ENCODE data around the gene CAPN15.

CAPN15 gene

DNA sequence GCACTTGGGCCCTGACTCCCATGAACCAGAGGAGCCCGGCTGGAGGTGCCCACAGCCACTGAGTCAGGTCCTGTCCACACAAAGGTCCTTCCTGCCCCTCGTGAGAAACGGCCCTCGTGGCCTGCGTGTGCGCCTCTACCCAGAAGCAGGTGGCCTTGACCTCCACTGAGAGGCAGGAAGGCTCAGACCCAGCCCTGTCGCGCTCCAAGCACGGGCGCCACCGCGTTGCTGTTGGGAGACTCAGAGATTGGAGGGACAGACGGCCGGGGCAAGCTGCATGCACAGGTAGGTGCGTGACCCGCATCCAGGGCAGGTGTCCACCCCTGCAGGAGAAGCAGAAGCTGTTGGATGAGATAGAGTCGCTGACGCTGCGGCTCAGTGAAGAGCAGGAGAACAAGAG lies 8.1 kb upstream of the CAPN15 start:
- Histone ChIP-seq H3K4me1 (ENCODE audit: insufficient read depth, poor library complexity, severe bottlenecking) (no peaks in the 10 kb centered on the region), H3K9me3 (ENCODE audit: severe bottlenecking) (no peaks in the 10 kb centered on the region), H3K27ac (ENCODE audit: poor library complexity, severe bottlenecking) (no peak overlapping the region), H3K4me3 (ENCODE audit: severe bottlenecking) (no peak overlapping the region), H3K27me3 (ENCODE audit: insufficient read depth, poor library complexity, severe bottlenecking) (no peaks in the 10 kb centered on the region), H3K36me3 (ENCODE audit: low read depth) (peaks cover 16% of the 10 kb centered on the region)
- DNase-seq (ENCODE audit: low spot score): no peak
- TF ChIP-seq CTCF (IDR thresholded peaks at IDR 0.05; ENCODE audit: poor library complexity, severe bottlenecking): no peak
- ATAC-seq (ENCODE audit: low read depth): no peak

GRCh38 chr16:519841-520687 lies 7.4 kb upstream of the CAPN15 start:
- no peak for TF ChIP-seq CTCF (IDR thresholded peaks at IDR 0.05; ENCODE audit: poor library complexity, severe bottlenecking)
- no peak overlapping the region for H3K27ac ChIP-seq (ENCODE audit: poor library complexity, severe bottlenecking)
- ATAC-seq (ENCODE audit: low read depth) (no peak), DNase-seq (ENCODE audit: low spot score) (no peak)
- peaks cover 3% of the 10 kb centered on the region for H3K4me1 ChIP-seq (ENCODE audit: insufficient read depth, poor library complexity, severe bottlenecking)
- no peaks in the 10 kb centered on the region for H3K9me3 ChIP-seq (ENCODE audit: severe bottlenecking)
- H3K27me3 ChIP-seq (ENCODE audit: insufficient read depth, poor library complexity, severe bottlenecking): no peaks in the 10 kb centered on the region
- no peak overlapping the region for H3K4me3 ChIP-seq (ENCODE audit: severe bottlenecking)
- peaks cover 16% of the 10 kb centered on the region for H3K36me3 ChIP-seq (ENCODE audit: low read depth)

- H3K4me1 ChIP-seq (ENCODE audit: insufficient read depth, poor library complexity, severe bottlenecking): peaks cover 9% of the 10 kb centered on the region
- H3K9me3 ChIP-seq (ENCODE audit: severe bottlenecking): no peaks in the 10 kb centered on the region
- no peaks in the 10 kb centered on the region for H3K27me3 ChIP-seq (ENCODE audit: insufficient read depth, poor library complexity, severe bottlenecking)
- no peak overlapping the region for H3K27ac ChIP-seq (ENCODE audit: poor library complexity, severe bottlenecking)
- no peak for TF ChIP-seq CTCF (IDR thresholded peaks at IDR 0.05; ENCODE audit: poor library complexity, severe bottlenecking)
- DNase-seq (ENCODE audit: low spot score) (no peak), ATAC-seq (ENCODE audit: low read depth) (no peak)
- peaks cover 14% of the 10 kb centered on the region for H3K36me3 ChIP-seq (ENCODE audit: low read depth)
- no peak overlapping the region for H3K4me3 ChIP-seq (ENCODE audit: severe bottlenecking)
These were observed 6.7 kb upstream of the CAPN15 start for GRCh38 chr16:520847-521246.

DNA sequence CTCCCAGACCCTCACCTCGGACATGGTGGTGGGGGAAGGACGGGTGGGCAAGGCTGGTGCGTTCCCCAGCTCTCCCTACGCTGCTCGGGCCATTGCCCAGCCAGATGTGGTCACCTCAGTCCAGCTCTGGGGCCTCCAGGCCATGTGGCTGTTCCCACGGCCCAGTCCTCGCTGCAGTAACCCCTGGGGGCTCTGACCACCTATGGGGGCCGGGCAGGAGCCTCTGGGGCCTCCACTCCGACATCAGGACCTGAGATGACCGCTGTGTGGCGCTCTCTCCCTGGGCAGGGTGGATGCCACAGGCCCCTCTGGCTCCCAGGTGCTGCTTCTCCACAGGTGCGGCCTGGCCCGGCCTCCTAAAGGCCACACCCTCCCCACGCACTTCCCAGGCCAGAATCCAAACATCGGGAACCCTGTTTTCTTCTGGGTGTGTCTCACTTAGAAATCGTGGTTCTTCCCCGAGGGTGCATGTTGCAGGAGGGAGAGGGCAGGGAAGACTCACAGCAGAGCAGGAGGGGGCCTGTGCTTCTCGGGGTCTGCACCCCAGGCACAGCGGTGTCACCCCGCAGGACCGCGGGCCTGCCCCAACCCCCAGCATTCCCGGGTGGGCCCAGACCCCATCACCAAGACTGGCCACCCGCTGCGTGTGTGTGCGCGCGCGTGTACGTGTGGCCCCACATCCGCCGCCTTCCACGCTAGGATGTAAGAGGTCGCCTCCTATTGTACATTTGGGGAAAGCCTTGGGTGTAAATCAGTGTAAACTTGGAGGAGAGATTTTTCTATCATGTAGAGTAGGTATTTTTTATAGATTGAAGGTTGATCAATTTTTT lies 5.9 kb upstream of the CAPN15 start:
- TF ChIP-seq CTCF (IDR thresholded peaks at IDR 0.05; ENCODE audit: poor library complexity, severe bottlenecking): peak; percentile 5
- no peak for ATAC-seq (ENCODE audit: low read depth)
- no peak for DNase-seq (ENCODE audit: low spot score)

More for the DNA sequence above, 5.9 kb upstream of the CAPN15 start:
- Histone ChIP-seq H3K27ac (ENCODE audit: poor library complexity, severe bottlenecking) (no peak overlapping the region), H3K4me3 (ENCODE audit: severe bottlenecking) (no peak overlapping the region), H3K36me3 (ENCODE audit: low read depth) (peaks cover 7% of the 10 kb centered on the region; the same call in 1 of the 2 replicates), H3K27me3 (ENCODE audit: insufficient read depth, poor library complexity, severe bottlenecking) (no peaks in the 10 kb centered on the region), H3K9me3 (ENCODE audit: severe bottlenecking) (no peaks in the 10 kb centered on the region), H3K4me1 (ENCODE audit: insufficient read depth, poor library complexity, severe bottlenecking) (peaks cover 13% of the 10 kb centered on the region)
